ENCODE measurements around the gene SPANXN3. TPM values are rescaled to one million over a fixed set of nuclear protein-coding genes. Genes with fewer than 3 reads are reported as not detected.

The SPANXN3 gene
- total and polyA plus RNA-seq, 2 experiments from 2014 or later, result not detected

GRCh38 chrX:143462696-143463095 is 54.6 kb downstream of the SPANXN3 start (continued):
- no peak for TF ChIP-seq ETS1 (IDR thresholded peaks at IDR 0.05)
- no peak for TF ChIP-seq NANOG (IDR thresholded peaks at IDR 0.05; ENCODE audit: borderline replicate concordance)

- no peaks in the 10 kb centered on the region for H3K27me3 Mint-ChIP-seq (ENCODE audit: insufficient read depth, low read depth, poor library complexity)
- H3K27me3 ChIP-seq (ENCODE audit: insufficient read depth), result no peaks in the 10 kb centered on the region
- no peak overlapping the region for H3K4me3 Mint-ChIP-seq
- H3K9me2 ChIP-seq (ENCODE audit: insufficient read depth), result no peaks in the 10 kb centered on the region
- no peak for TF ChIP-seq NANOG (IDR thresholded peaks at IDR 0.05; ENCODE audit: borderline replicate concordance)
- no peaks in the 10 kb centered on the region for H3K79me2 ChIP-seq (replicated peaks; ENCODE audit: insufficient read depth)
- H3K4me1 ChIP-seq (ENCODE audit: insufficient read depth), result 0 out of 2 replicates have a peak, but pooled peaks cover 8% of the 10 kb centered on the region
- no peaks in the 10 kb centered on the region for H3K36me3 ChIP-seq (ENCODE audit: insufficient read depth)
- H3K4me2 ChIP-seq, result no peak overlapping the region
- H2AFZ ChIP-seq, result no peak overlapping the region
- peaks cover 24% of the 10 kb centered on the region for H3K9me3 Mint-ChIP-seq
- H3K27ac Mint-ChIP-seq, result no peak overlapping the region
- no peak for DNase-seq (ENCODE audit: low spot score)
- no peak for ATAC-seq
- H3K27ac ChIP-seq (ENCODE audit: low read depth), result no peak overlapping the region
- peaks cover 2% of the 10 kb centered on the region; the same call in 1 of the 3 replicates for H3K4me1 Mint-ChIP-seq
- H3F3A ChIP-seq (replicated peaks; ENCODE audit: low read depth), result no peaks in the 10 kb centered on the region
- no peaks in the 10 kb centered on the region for H4K20me1 ChIP-seq (replicated peaks; ENCODE audit: insufficient read depth)
- no peak overlapping the region for H3K4me3 ChIP-seq
- H3K36me3 Mint-ChIP-seq (ENCODE audit: low read depth), result no peaks in the 10 kb centered on the region; the same call in 2 of the 3 replicates
Measured at GRCh38 chrX:143461606-143462005, 55.7 kb downstream of the SPANXN3 start.

Other genes with a start within 250 kb of the SPANXN3 start
- gene SLITRK4, start 118.6 kb upstream of the SPANXN3 start, total RNA-seq (2014; rRNA removed; shearing (Covaris generic)), result 4.0 and 6.0 TPM in 2 replicates
- 1.5 and 2.9 TPM in 2 replicates for gene SLITRK4, start 118.6 kb upstream of the SPANXN3 start, polyA plus RNA-seq (2016; fragmentation: Nextera tagmentation; extraction: Ambion mirVana)
- gene SPANXN2, start 203.3 kb upstream of the SPANXN3 start, total RNA-seq (2014; rRNA removed; shearing (Covaris generic)), result not detected in 2 replicates
- not detected in 2 replicates for gene SPANXN2, start 203.3 kb upstream of the SPANXN3 start, polyA plus RNA-seq (2016; fragmentation: Nextera tagmentation; extraction: Ambion mirVana)